GM12878 (cell line): Measurements from ENCODE around the gene RUNX3. TPM values are rescaled to one million over a fixed set of nuclear protein-coding genes. Genes with fewer than 3 reads are reported as not detected.
A peak's percentile ranks its signal among the peaks of the same experiment; 100 is the strongest.

Experiments used
- BCL3 ChIP-seq: IDR thresholded peaks from 2 replicates; pipeline ENCODE4 v1.6.1; 2011; ENCODE audit warnings: borderline replicate concordance, low read depth, mild to moderate bottlenecking, moderate library complexity, low read length; ENCODE audit not compliant: insufficient read depth, poor library complexity, severe bottlenecking
- IRF3 ChIP-seq: fragments of 450-650 bp; IDR thresholded peaks from 2 replicates; pipeline ENCODE4 v1.6.1; 2014; ENCODE audit warnings: mild to moderate bottlenecking
- LARP7 ChIP-seq: fragments of 450-650 bp; IDR thresholded peaks from 2 replicates; pipeline ENCODE4 v1.6.1; 2017; ENCODE audit warnings: mild to moderate bottlenecking
- MEF2A ChIP-seq: IDR thresholded peaks from 2 replicates; pipeline ENCODE4 v1.6.1; 2011; ENCODE audit warnings: low read depth, mild to moderate bottlenecking, low read length, moderate library complexity; ENCODE audit not compliant: insufficient read depth
- ZBTB40 ChIP-seq: fragments of 450-650 bp; IDR thresholded peaks from 2 replicates; pipeline ENCODE4 v1.6.1; 2016; ENCODE audit warnings: mild to moderate bottlenecking, moderate library complexity, borderline replicate concordance
- polyA plus RNA-seq, 11 experiments: library from polyadenylated mRNA; depleted of rRNA in 4 of 11; unstranded in 6 of 11; stranded (reverse) in 5 of 11; fragments of >200 nt; fragmentation: Nextera tagmentation in 4 of 11; fragmentation: Illumina TruSeq in 1 of 11; extraction: Ambion mirVana in 4 of 11; extraction: Trizol in 1 of 11; gene quantifications; 1 replicate in 1 of 11; 2 replicates in 10 of 11; pipeline versions ENCODE4 v1.2.1 to v1.2.3, GENCODE V29; 2011 to 2016; ENCODE audit warnings: inconsistent platforms in 2 of 11, missing spikeins in 2 of 11, low read depth in 1 of 11
- total RNA-seq, 4 experiments: library from RNA; depleted of rRNA in 3 of 4; stranded (reverse); fragments of >200 nt in 3 of 4; fragmentation: Illumina TruSeq in 1 of 4; extraction: Trizol in 1 of 4; gene quantifications; 2 replicates each; pipeline versions ENCODE4 v1.2.1 to v1.2.3, GENCODE V29; 2013 to 2021

Gene RUNX3
- total and polyA plus RNA-seq, 10 of the 15 experiments (the other 5 are each of a cell fraction or from before 2014, with no cell fraction given): 19.0 to 151 (median 31.4) TPM

GRCh38 chr1:24961961-24962861 is 32.1 kb upstream of the RUNX3 start (continued):
- 0 out of 2 replicates have a peak, but pooled peaks have one; percentile 10 for TF ChIP-seq ZBTB40
- TF ChIP-seq MEF2A: no peak
- no peak for TF ChIP-seq IRF3
- TF ChIP-seq LARP7: 0 out of 2 replicates have a peak, but pooled peaks have one; percentile 4
- TF ChIP-seq BCL3: no peak
